ENCODE results near the gene SVEP1. TPM values are rescaled to one million over a fixed set of nuclear protein-coding genes. Genes with fewer than 3 reads are reported as not detected.

The SVEP1 gene
- polyA plus RNA-seq, 1 donor (not counting 4 experiments of a cell fraction or from before 2014, with no cell fraction given): 0.14 TPM

- Histone ChIP-seq H3K9me3 (ENCODE audit: control insufficient read depth, low read depth, low read length) (no peaks in the 10 kb centered on the region), H3K27ac (ENCODE audit: control insufficient read depth, insufficient read depth, low read length) (no peak overlapping the region), H3K4me1 (ENCODE audit: control insufficient read depth, extremely low read depth, insufficient read depth, low read length) (no peaks in the 10 kb centered on the region), H3K4me2 (ENCODE audit: control insufficient read depth, extremely low read depth, insufficient read depth, low read depth, low read length) (no peak overlapping the region), H4K20me1 (ENCODE audit: control insufficient read depth, extremely low read depth, insufficient read depth, low read length) (no peaks in the 10 kb centered on the region), H3K27me3 (ENCODE audit: control insufficient read depth, extremely low read depth, insufficient read depth, low read length) (no peaks in the 10 kb centered on the region), H3K9ac (ENCODE audit: control insufficient read depth, extremely low read depth, insufficient read depth, low read length) (no peak overlapping the region), H3K4me3 (ENCODE audit: control insufficient read depth in 2 of 3, extremely low read depth in 1 of 3, insufficient read depth in 2 of 3, low read depth in 1 of 3, low read length in 3 of 3) (no peak overlapping the region), H3K79me2 (ENCODE audit: control insufficient read depth, insufficient read depth, low read length) (no peaks in the 10 kb centered on the region), H3K9me1 (ENCODE audit: control insufficient read depth, extremely low read depth, insufficient read depth, low read length) (no peaks in the 10 kb centered on the region), H2AFZ (ENCODE audit: control insufficient read depth, low read length) (no peak overlapping the region), H3K36me3 (ENCODE audit: control insufficient read depth in 2 of 2, extremely low read depth in 1 of 2, insufficient read depth in 2 of 2, low read length in 2 of 2) (no peaks in the 10 kb centered on the region)
- dilution Hi-C loops (cut with MboI; ENCODE audit: extremely low pct_ligation_motif_present, low sequenced_read_pairs): no loop called here
- FAIRE-seq: no peak
- no peak for DNase-seq (ENCODE audit: low read depth, low spot score)
- TF ChIP-seq EZH2 (IDR thresholded peaks at IDR 0.05; ENCODE audit: low read length): no peak
- TF ChIP-seq, protein P1, sequence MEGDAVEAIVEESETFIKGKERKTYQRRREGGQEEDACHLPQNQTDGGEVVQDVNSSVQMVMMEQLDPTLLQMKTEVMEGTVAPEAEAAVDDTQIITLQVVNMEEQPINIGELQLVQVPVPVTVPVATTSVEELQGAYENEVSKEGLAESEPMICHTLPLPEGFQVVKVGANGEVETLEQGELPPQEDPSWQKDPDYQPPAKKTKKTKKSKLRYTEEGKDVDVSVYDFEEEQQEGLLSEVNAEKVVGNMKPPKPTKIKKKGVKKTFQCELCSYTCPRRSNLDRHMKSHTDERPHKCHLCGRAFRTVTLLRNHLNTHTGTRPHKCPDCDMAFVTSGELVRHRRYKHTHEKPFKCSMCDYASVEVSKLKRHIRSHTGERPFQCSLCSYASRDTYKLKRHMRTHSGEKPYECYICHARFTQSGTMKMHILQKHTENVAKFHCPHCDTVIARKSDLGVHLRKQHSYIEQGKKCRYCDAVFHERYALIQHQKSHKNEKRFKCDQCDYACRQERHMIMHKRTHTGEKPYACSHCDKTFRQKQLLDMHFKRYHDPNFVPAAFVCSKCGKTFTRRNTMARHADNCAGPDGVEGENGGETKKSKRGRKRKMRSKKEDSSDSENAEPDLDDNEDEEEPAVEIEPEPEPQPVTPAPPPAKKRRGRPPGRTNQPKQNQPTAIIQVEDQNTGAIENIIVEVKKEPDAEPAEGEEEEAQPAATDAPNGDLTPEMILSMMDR (optimal IDR thresholded peaks at IDR 0.05 in 1 of 3, IDR thresholded peaks at IDR 0.05 in 1 of 3, conservative IDR thresholded peaks at IDR 0.05 in 1 of 3; ENCODE audit: extremely low read depth in 1 of 3, insufficient read depth in 2 of 3, low read length in 3 of 3): no peak
Observed at GRCh38 chr9:110620726-110621125, 41.2 kb upstream of the SVEP1 start.

DNA sequence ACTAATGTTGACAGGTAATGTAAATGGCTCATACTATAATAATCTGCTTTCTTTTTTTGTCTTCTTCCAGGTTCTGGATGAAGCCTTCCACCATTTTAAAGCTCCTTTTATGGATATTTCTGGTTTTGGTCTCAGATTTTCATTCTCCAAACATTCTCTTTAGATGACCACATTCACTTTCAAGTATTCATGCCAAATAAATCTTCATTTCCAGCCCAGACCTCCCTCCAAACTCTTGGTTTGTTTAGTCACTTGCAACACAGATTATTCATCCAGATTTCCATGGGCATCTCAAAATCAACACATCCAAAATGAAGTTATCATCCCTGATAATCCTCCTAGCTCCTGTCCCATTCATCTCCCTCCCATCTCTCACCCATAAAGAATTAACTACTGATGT, 40.3 kb upstream of the SVEP1 start:
- no peak overlapping the region for H3K4me3 ChIP-seq (ENCODE audit: control insufficient read depth in 2 of 3, extremely low read depth in 1 of 3, insufficient read depth in 2 of 3, low read depth in 1 of 3, low read length in 3 of 3)
- no peaks in the 10 kb centered on the region for H3K36me3 ChIP-seq (ENCODE audit: control insufficient read depth in 2 of 2, extremely low read depth in 1 of 2, insufficient read depth in 2 of 2, low read length in 2 of 2)
- H2AFZ ChIP-seq (ENCODE audit: control insufficient read depth, low read length): no peak overlapping the region
- no peaks in the 10 kb centered on the region for H3K79me2 ChIP-seq (ENCODE audit: control insufficient read depth, insufficient read depth, low read length)
- no peak for TF ChIP-seq EZH2 (IDR thresholded peaks at IDR 0.05; ENCODE audit: low read length)
- TF ChIP-seq, protein P1 (optimal IDR thresholded peaks at IDR 0.05 in 1 of 3, IDR thresholded peaks at IDR 0.05 in 1 of 3, conservative IDR thresholded peaks at IDR 0.05 in 1 of 3; ENCODE audit: extremely low read depth in 1 of 3, insufficient read depth in 2 of 3, low read length in 3 of 3): no peak
- H4K20me1 ChIP-seq (ENCODE audit: control insufficient read depth, extremely low read depth, insufficient read depth, low read length): no peaks in the 10 kb centered on the region
- dilution Hi-C loops (cut with MboI; ENCODE audit: extremely low pct_ligation_motif_present, low sequenced_read_pairs): loop anchor here (10.0 kb wide), 1 partner anchor 425 kb away; no protein-coding TSS in a partner anchor
- no peaks in the 10 kb centered on the region for H3K27me3 ChIP-seq (ENCODE audit: control insufficient read depth, extremely low read depth, insufficient read depth, low read length)
- DNase-seq (ENCODE audit: low read depth, low spot score) (no peak), FAIRE-seq (no peak)
- H3K9me3 ChIP-seq (ENCODE audit: control insufficient read depth, low read depth, low read length): no peaks in the 10 kb centered on the region
- no peak overlapping the region for H3K27ac ChIP-seq (ENCODE audit: control insufficient read depth, insufficient read depth, low read length)
- H3K4me2 ChIP-seq (ENCODE audit: control insufficient read depth, extremely low read depth, insufficient read depth, low read depth, low read length): no peak overlapping the region
- H3K9ac ChIP-seq (ENCODE audit: control insufficient read depth, extremely low read depth, insufficient read depth, low read length): no peak overlapping the region
- no peaks in the 10 kb centered on the region for H3K9me1 ChIP-seq (ENCODE audit: control insufficient read depth, extremely low read depth, insufficient read depth, low read length)
- no peaks in the 10 kb centered on the region for H3K4me1 ChIP-seq (ENCODE audit: control insufficient read depth, extremely low read depth, insufficient read depth, low read length)

All from keratinocyte (primary cell).